Measurements from ENCODE around the gene UVRAG.

UVRAG gene

GRCh38 chr11:75813622-75814039, 1.4 kb upstream of the UVRAG start:
- peaks cover 3% of the 10 kb centered on the region for H3K4me1 ChIP-seq (ENCODE audit: control insufficient read depth, insufficient read depth, low read length)

GRCh38 chr11:75814363-75814676, 690 bp upstream of the UVRAG start:
- no peak overlapping the region for H3K9ac ChIP-seq (ENCODE audit: low read depth, low read length)
- peak overlapping the region; percentile 89 for H3K4me3 ChIP-seq (ENCODE audit: low read depth, low read length)
- H3K36me3 ChIP-seq (ENCODE audit: control insufficient read depth, insufficient read depth, low read length): no peaks in the 10 kb centered on the region
- H3K27me3 ChIP-seq (ENCODE audit: control insufficient read depth, insufficient read depth, low read length): peaks cover 6% of the 10 kb centered on the region
- peaks cover 3% of the 10 kb centered on the region for H3K4me1 ChIP-seq (ENCODE audit: control insufficient read depth, insufficient read depth, low read length)
- no peaks in the 10 kb centered on the region for H3K9me3 ChIP-seq (ENCODE audit: control insufficient read depth, insufficient read depth, low read length)

More at GRCh38 chr11:75813622-75814039, 1.4 kb upstream of the UVRAG start:
- peaks cover 6% of the 10 kb centered on the region for H3K27me3 ChIP-seq (ENCODE audit: control insufficient read depth, insufficient read depth, low read length)
- no peaks in the 10 kb centered on the region for H3K36me3 ChIP-seq (ENCODE audit: control insufficient read depth, insufficient read depth, low read length)
- H3K9ac ChIP-seq (ENCODE audit: low read depth, low read length): no peak overlapping the region
- no peak overlapping the region for H3K4me3 ChIP-seq (ENCODE audit: low read depth, low read length)
- no peaks in the 10 kb centered on the region for H3K9me3 ChIP-seq (ENCODE audit: control insufficient read depth, insufficient read depth, low read length)

GRCh38 chr11:75815345-75816168, 547 bp downstream of the UVRAG start:
- H3K4me3 ChIP-seq (ENCODE audit: low read depth, low read length): peak overlapping the region; percentile 89
- no peaks in the 10 kb centered on the region for H3K36me3 ChIP-seq (ENCODE audit: control insufficient read depth, insufficient read depth, low read length)
- no peaks in the 10 kb centered on the region for H3K9me3 ChIP-seq (ENCODE audit: control insufficient read depth, insufficient read depth, low read length)
- peaks cover 6% of the 10 kb centered on the region for H3K27me3 ChIP-seq (ENCODE audit: control insufficient read depth, insufficient read depth, low read length)
- peaks cover 3% of the 10 kb centered on the region for H3K4me1 ChIP-seq (ENCODE audit: control insufficient read depth, insufficient read depth, low read length)
- peak overlapping the region; percentile 50 for H3K9ac ChIP-seq (ENCODE audit: low read depth, low read length)

- H3K9ac ChIP-seq (ENCODE audit: low read depth, low read length): no peak overlapping the region
- H3K27me3 ChIP-seq (ENCODE audit: control insufficient read depth, insufficient read depth, low read length): peaks cover 6% of the 10 kb centered on the region
- no peaks in the 10 kb centered on the region for H3K9me3 ChIP-seq (ENCODE audit: control insufficient read depth, insufficient read depth, low read length)
- H3K36me3 ChIP-seq (ENCODE audit: control insufficient read depth, insufficient read depth, low read length): no peaks in the 10 kb centered on the region
- peaks cover 3% of the 10 kb centered on the region for H3K4me1 ChIP-seq (ENCODE audit: control insufficient read depth, insufficient read depth, low read length)
- H3K4me3 ChIP-seq (ENCODE audit: low read depth, low read length): peak overlapping the region; percentile 89
Observed at GRCh38 chr11:75816561-75817239, 1.7 kb downstream of the UVRAG start.

GRCh38 chr11:75820645-75821044, 5.6 kb downstream of the UVRAG start:
- H3K9me3 ChIP-seq (ENCODE audit: control insufficient read depth, insufficient read depth, low read length): no peaks in the 10 kb centered on the region
- H3K27me3 ChIP-seq (ENCODE audit: control insufficient read depth, insufficient read depth, low read length): peaks cover 6% of the 10 kb centered on the region
- no peak overlapping the region for H3K9ac ChIP-seq (ENCODE audit: low read depth, low read length)
- H3K36me3 ChIP-seq (ENCODE audit: control insufficient read depth, insufficient read depth, low read length): no peaks in the 10 kb centered on the region
- no peak overlapping the region for H3K4me3 ChIP-seq (ENCODE audit: low read depth, low read length)
- H3K4me1 ChIP-seq (ENCODE audit: control insufficient read depth, insufficient read depth, low read length): no peaks in the 10 kb centered on the region

- Histone ChIP-seq H3K9ac (ENCODE audit: low read depth, low read length) (no peak overlapping the region), H3K9me3 (ENCODE audit: control insufficient read depth, insufficient read depth, low read length) (no peaks in the 10 kb centered on the region), H3K4me1 (ENCODE audit: control insufficient read depth, insufficient read depth, low read length) (no peaks in the 10 kb centered on the region), H3K4me3 (ENCODE audit: low read depth, low read length) (no peak overlapping the region), H3K36me3 (ENCODE audit: control insufficient read depth, insufficient read depth, low read length) (no peaks in the 10 kb centered on the region), H3K27me3 (ENCODE audit: control insufficient read depth, insufficient read depth, low read length) (peaks cover 3% of the 10 kb centered on the region)
Observed at GRCh38 chr11:75821202-75821601, 6.2 kb downstream of the UVRAG start.

GRCh38 chr11:75822541-75822940, 7.5 kb downstream of the UVRAG start:
- Histone ChIP-seq H3K9me3 (ENCODE audit: control insufficient read depth, insufficient read depth, low read length) (no peaks in the 10 kb centered on the region), H3K9ac (ENCODE audit: low read depth, low read length) (no peak overlapping the region), H3K27me3 (ENCODE audit: control insufficient read depth, insufficient read depth, low read length) (no peaks in the 10 kb centered on the region), H3K4me3 (ENCODE audit: low read depth, low read length) (no peak overlapping the region), H3K4me1 (ENCODE audit: control insufficient read depth, insufficient read depth, low read length) (no peaks in the 10 kb centered on the region), H3K36me3 (ENCODE audit: control insufficient read depth, insufficient read depth, low read length) (no peaks in the 10 kb centered on the region)

- no peaks in the 10 kb centered on the region for H3K4me1 ChIP-seq (ENCODE audit: control insufficient read depth, insufficient read depth, low read length)
- H3K4me3 ChIP-seq (ENCODE audit: low read depth, low read length): no peak overlapping the region
- no peak overlapping the region for H3K9ac ChIP-seq (ENCODE audit: low read depth, low read length)
Observed at GRCh38 chr11:75823415-75823814, 8.4 kb downstream of the UVRAG start.

GRCh38 chr11:75823946-75824345, 8.9 kb downstream of the UVRAG start:
- no peak overlapping the region for H3K4me3 ChIP-seq (ENCODE audit: low read depth, low read length)
- no peak overlapping the region for H3K9ac ChIP-seq (ENCODE audit: low read depth, low read length)

More at GRCh38 chr11:75823415-75823814, 8.4 kb downstream of the UVRAG start:
- H3K36me3 ChIP-seq (ENCODE audit: control insufficient read depth, insufficient read depth, low read length): no peaks in the 10 kb centered on the region
- no peaks in the 10 kb centered on the region for H3K27me3 ChIP-seq (ENCODE audit: control insufficient read depth, insufficient read depth, low read length)
- no peaks in the 10 kb centered on the region for H3K9me3 ChIP-seq (ENCODE audit: control insufficient read depth, insufficient read depth, low read length)

GRCh38 chr11:75826461-75827230, 11.6 kb downstream of the UVRAG start:
- Histone ChIP-seq H3K4me1 (ENCODE audit: control insufficient read depth, insufficient read depth, low read length) (no peaks in the 10 kb centered on the region), H3K4me3 (ENCODE audit: low read depth, low read length) (no peak overlapping the region), H3K27me3 (ENCODE audit: control insufficient read depth, insufficient read depth, low read length) (no peaks in the 10 kb centered on the region), H3K36me3 (ENCODE audit: control insufficient read depth, insufficient read depth, low read length) (no peaks in the 10 kb centered on the region), H3K9ac (ENCODE audit: low read depth, low read length) (no peak overlapping the region), H3K9me3 (ENCODE audit: control insufficient read depth, insufficient read depth, low read length) (no peaks in the 10 kb centered on the region)

More at GRCh38 chr11:75823946-75824345, 8.9 kb downstream of the UVRAG start:
- no peaks in the 10 kb centered on the region for H3K36me3 ChIP-seq (ENCODE audit: control insufficient read depth, insufficient read depth, low read length)
- no peaks in the 10 kb centered on the region for H3K9me3 ChIP-seq (ENCODE audit: control insufficient read depth, insufficient read depth, low read length)
- no peaks in the 10 kb centered on the region for H3K27me3 ChIP-seq (ENCODE audit: control insufficient read depth, insufficient read depth, low read length)
- H3K4me1 ChIP-seq (ENCODE audit: control insufficient read depth, insufficient read depth, low read length): no peaks in the 10 kb centered on the region

GRCh38 chr11:75827562-75827961, 12.6 kb downstream of the UVRAG start:
- no peaks in the 10 kb centered on the region for H3K4me1 ChIP-seq (ENCODE audit: control insufficient read depth, insufficient read depth, low read length)
- H3K4me3 ChIP-seq (ENCODE audit: low read depth, low read length): no peak overlapping the region
- H3K27me3 ChIP-seq (ENCODE audit: control insufficient read depth, insufficient read depth, low read length): no peaks in the 10 kb centered on the region
- H3K9me3 ChIP-seq (ENCODE audit: control insufficient read depth, insufficient read depth, low read length): no peaks in the 10 kb centered on the region
- no peaks in the 10 kb centered on the region for H3K36me3 ChIP-seq (ENCODE audit: control insufficient read depth, insufficient read depth, low read length)
- H3K9ac ChIP-seq (ENCODE audit: low read depth, low read length): no peak overlapping the region
